Measurements from ENCODE around the gene TMEM132C. TPM values are rescaled to one million over a fixed set of nuclear protein-coding genes. Genes with fewer than 3 reads are reported as not detected.

Gene TMEM132C
- total RNA-seq, 1 donor from 2014 or later, result 4.8 TPM

GRCh38 chr12:128288896-128289295 lies 21.9 kb downstream of the TMEM132C start:
- DNase-seq, result no peak

DNA sequence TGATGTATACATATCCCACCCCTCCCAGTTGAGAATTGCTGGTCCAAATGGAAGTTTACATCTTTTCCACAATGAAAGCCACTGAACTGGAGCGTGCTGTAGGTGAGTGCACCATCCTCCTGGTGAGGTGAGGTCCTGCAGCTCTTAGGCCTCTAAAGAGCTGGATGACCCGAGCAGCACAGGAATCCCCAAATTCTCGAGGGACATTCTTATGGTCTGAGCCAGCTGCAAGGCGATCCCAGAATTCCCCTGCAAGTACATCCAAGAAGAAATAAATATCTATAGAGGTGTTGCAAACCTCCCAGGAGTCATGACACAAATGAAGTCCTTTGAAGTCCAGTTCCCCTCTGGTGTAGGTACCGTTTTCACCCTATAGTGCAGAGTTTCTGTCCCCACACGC lies 24.0 kb downstream of the TMEM132C start:
- no peak for DNase-seq

- no peak for DNase-seq
These were observed 31.2 kb downstream of the TMEM132C start for GRCh38 chr12:128298091-128298748.

- DNase-seq, result no peak
These were observed 38.4 kb downstream of the TMEM132C start for GRCh38 chr12:128305336-128305892.

DNA sequence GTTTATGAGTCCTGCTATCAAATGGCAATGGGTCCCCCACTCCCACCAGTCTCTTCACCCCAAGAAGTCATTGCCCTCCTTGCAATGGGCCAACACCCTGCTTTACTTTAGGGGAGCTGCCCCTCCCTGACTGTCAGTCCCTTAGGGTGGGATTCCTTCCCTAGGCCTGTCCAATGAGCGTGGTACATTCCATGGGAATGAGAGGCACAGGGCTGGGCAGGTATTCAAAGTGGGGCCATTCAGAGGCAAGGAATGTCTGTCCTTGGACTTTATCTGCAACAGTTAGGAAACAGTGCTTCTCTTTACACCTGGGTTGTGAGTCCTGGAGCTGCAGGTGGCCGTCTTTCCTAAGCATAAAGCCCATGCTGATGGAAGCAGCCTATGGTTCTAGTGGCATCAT lies 40.8 kb downstream of the TMEM132C start:
- DNase-seq, result no peak

- DNase-seq, result no peak
These were observed 45.7 kb downstream of the TMEM132C start for GRCh38 chr12:128312661-128313060.

DNA sequence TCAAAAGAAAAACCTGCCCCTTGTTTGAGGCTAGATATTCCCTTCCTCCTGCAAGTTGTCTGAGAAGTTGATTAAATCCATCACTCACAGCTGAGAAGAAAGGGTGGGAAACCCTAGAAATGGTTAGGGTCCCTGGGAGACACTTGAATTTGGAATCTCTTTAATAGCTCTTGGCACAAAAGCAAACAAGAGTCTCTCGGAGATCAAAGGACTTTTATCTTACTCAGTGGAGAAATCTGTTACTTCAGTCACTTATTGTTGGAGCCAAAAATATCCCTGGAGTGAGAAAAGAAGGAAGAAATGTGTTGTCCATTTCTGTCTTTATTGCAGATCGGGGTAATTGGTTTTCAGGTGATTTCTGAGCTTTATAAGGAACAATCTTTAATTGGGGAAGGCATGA lies 47.0 kb downstream of the TMEM132C start:
- DNase-seq, result no peak

DNA sequence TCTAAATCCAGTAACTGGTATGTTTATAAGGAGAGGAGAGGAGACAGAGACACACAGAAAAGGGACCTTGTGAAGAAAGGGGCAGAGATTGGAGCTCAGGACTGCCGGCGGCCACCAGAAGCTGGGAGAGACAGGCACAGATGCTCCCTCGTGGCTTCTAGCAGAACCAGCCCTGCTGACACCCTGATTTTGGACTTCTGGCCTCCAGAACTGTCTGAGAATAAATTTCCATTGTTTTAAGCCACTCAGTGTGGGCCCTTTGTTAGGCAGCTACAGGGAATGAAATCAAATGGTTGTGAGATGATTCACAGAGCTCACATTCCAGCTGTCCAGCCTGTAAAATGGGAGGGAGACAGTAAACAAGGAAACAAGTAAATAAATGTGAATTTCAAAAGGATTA lies 47.6 kb downstream of the TMEM132C start:
- no peak for DNase-seq

GRCh38 chr12:128316078-128316477 lies 49.1 kb downstream of the TMEM132C start:
- no peak for DNase-seq

GRCh38 chr12:128316973-128317526 lies 50.1 kb downstream of the TMEM132C start:
- no peak for DNase-seq

- DNase-seq, result no peak
These were observed 51.4 kb downstream of the TMEM132C start for GRCh38 chr12:128318341-128318740.

- DNase-seq, result no peak
These were observed 52.0 kb downstream of the TMEM132C start for GRCh38 chr12:128318946-128319345.

DNA sequence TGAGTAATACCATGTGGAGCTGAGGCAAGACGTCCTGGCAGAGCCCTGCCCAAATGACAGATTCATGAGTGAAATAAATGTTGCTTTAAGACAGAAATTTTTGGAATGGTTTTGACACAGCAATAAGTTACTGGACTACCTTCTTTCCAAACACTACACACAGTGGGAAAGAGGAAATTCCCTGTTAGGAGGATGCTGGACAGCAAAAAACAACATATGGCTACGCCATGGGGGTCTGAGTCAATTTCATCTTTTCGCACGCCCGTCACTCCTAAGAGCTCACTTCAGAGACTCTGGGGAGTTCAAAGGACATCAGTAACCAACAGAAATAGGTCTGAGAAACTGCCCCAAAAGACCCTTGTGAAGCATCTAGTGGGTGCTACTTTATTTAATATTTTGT lies 55.4 kb downstream of the TMEM132C start:
- DNase-seq, result no peak

- no peak for DNase-seq
These were observed 56.4 kb downstream of the TMEM132C start for GRCh38 chr12:128323145-128323920.

GRCh38 chr12:128325646-128326045 lies 58.7 kb downstream of the TMEM132C start:
- DNase-seq, result no peak

DNA sequence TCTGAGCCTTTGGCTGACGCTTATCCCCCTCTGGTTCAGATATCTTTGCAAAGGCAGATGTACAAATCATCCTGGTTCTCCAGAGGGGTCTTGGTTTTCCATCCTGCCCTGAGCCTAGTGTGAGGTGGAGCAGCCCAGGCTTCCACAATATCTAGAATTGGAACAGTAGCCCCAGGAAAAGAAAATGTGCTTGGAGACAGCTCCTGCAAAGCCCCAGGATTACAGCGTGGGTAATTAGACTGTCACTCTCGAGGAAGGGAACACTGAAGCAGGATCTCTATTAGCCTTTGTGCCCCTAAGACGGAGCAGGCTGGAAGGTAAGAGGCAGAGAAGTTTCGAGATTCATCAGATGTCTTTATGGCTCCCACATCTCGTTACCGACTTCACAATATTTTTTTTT lies 59.4 kb downstream of the TMEM132C start:
- no peak for DNase-seq

GRCh38 chr12:128328961-128329360 lies 62.0 kb downstream of the TMEM132C start:
- DNase-seq, result no peak

GRCh38 chr12:128336204-128337070 lies 69.5 kb downstream of the TMEM132C start:
- DNase-seq, result no peak

DNA sequence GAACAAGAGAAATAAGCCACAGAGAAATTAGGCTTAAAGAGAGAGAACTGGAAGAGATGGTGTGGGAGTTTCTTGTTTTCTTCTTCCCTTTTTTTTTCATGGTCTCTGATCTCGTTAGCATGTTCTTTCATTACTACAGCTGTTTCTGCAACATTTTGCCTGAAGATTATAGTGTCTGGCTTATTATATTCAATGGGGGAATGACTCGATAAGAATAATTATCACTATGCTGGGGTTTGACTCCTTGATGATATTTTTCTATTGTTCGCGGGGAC lies 70.0 kb downstream of the TMEM132C start:
- DNase-seq, result no peak

DNA sequence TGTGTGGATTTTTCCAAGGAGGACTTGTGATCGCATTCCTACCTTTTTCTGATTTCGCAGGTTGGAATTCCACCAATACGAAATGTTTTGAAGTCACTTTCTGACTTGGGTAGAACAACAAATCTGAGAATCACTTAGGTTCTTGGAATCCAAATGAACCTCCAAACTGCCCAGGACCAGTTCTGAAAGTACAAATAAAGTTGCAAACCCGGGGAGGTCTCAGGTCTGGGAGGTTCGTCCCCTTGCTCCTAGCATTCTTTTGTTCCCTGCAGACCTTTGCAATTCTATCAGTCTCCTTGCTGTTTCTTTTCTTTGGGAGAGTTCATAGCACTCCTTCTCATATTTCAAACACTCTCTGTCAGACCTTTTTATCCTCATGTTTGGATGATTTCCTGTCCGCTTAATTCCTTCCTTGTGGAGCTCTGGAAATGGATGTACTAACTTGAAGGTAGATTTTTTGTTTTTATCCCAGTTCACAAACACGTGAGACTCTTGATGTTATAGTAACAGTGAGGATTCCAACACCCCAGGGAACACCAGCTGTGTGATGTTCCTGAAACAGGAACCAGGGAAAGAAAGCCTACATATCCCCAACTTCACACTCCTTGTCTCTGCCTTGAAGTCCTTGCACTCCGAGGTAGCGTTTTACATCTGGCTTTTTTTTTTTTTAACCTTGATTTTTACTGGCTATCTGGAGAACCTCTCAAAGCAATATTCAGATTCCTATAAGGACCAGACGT lies 70.6 kb downstream of the TMEM132C start:
- no peak for DNase-seq

GRCh38 chr12:128338386-128339125 lies 71.6 kb downstream of the TMEM132C start:
- no peak for DNase-seq

Data from occipital lobe (tissue), 2 donors.